Endodermal cell (in vitro differentiated cells): ENCODE results near the gene EPB41. TPM values are rescaled to one million over a fixed set of nuclear protein-coding genes. Genes with fewer than 3 reads are reported as not detected.
"Not testable (repeated sequence)": the region's sequence is repeated elsewhere in the genome, so short reads cannot be mapped to it uniquely, and the experiment has no call there.

Experiments
- DNase-seq: peaks from one replicate; pipeline ENCODE4 v3.0.0-alpha.2; 2017
- H3K27ac ChIP-seq: 2 replicates; pipeline ENCODE4 v1.5.1; 2013; ENCODE audit warnings: mild to moderate bottlenecking, low read depth, low read length, moderate library complexity
- H3K27me3 ChIP-seq: 2 replicates; pipeline ENCODE4 v1.6.1; 2013; ENCODE audit warnings: mild to moderate bottlenecking, low read length, moderate library complexity; ENCODE audit not compliant: insufficient read depth, control insufficient read depth, poor library complexity, severe bottlenecking
- H3K36me3 ChIP-seq: 2 replicates; pipeline ENCODE4 v1.7.0; 2013; ENCODE audit warnings: mild to moderate bottlenecking, low read length, moderate library complexity; ENCODE audit not compliant: control insufficient read depth, insufficient read depth
- H3K4me1 ChIP-seq: one replicate; pipeline ENCODE4 v1.7.0; 2013; ENCODE audit warnings: low read length; ENCODE audit not compliant: control insufficient read depth, insufficient read depth
- H3K4me3 ChIP-seq: 2 replicates; pipeline ENCODE4 v1.5.1; 2013; ENCODE audit warnings: mild to moderate bottlenecking, low read length, moderate library complexity
- H3K9ac ChIP-seq: 2 replicates; pipeline ENCODE4 v1.6.1; 2013; ENCODE audit warnings: mild to moderate bottlenecking, low read length, moderate library complexity; ENCODE audit not compliant: poor library complexity, severe bottlenecking; ENCODE audit errors: extremely low read depth
- H3K9me3 ChIP-seq: 2 replicates; pipeline ENCODE4 v1.6.1; 2013; ENCODE audit warnings: mild to moderate bottlenecking, low read length, moderate library complexity; ENCODE audit not compliant: control insufficient read depth
- H3K27ac Mint-ChIP-seq: 2 replicates; pipeline ENCODE4 v1.8.0; 2020; ENCODE audit warnings: mixed read lengths
- H3K27me3 Mint-ChIP-seq: 2 replicates; pipeline ENCODE4 v1.8.0; 2021; ENCODE audit warnings: mild to moderate bottlenecking, mixed read lengths; ENCODE audit not compliant: insufficient read depth
- H3K36me3 Mint-ChIP-seq: 2 replicates; pipeline ENCODE4 v1.8.0; 2020; ENCODE audit warnings: low read depth, mixed read lengths
- H3K4me1 Mint-ChIP-seq: 2 replicates; pipeline ENCODE4 v1.8.0; 2020; ENCODE audit warnings: mixed read lengths
- H3K4me3 Mint-ChIP-seq: 2 replicates; pipeline ENCODE4 v1.8.0; 2020; ENCODE audit warnings: mild to moderate bottlenecking, moderate library complexity, mixed read lengths
- H3K9me3 Mint-ChIP-seq: 2 replicates; pipeline ENCODE4 v1.8.0; 2020; ENCODE audit warnings: mild to moderate bottlenecking, mixed read lengths
- CTCF ChIP-seq: fragments of 200-600 bp; sonication (generic); conservative IDR thresholded peaks from 2 replicates; pipeline ENCODE4 v1.5.0; 2021; ENCODE audit warnings: antibody characterized with exemption, mild to moderate bottlenecking
- WGBS, 2 experiments: methylation state at CpG; one replicate each; pipeline versions ENCODE4 v1.1.5 to v1.1.7; 2013; ENCODE audit warnings: missing lambda C conversion rate in 2 of 2, mixed read lengths in 1 of 2; ENCODE audit not compliant: insufficient coverage in 1 of 2, insufficient read length in 1 of 2; 5-methylcytosine and 5-hydroxymethylcytosine counted together
- total RNA-seq, 2 donors: library from RNA; stranded (reverse); fragmentation: NEBNext Ultra II Directional in 1 of 2; extraction: Animal tissue kit (Norgen Biotek cat#: 25700) in 1 of 2; gene quantifications; 2 replicates in 1 of 2; 3 replicates in 1 of 2; pipeline ENCODE4 v1.2.1, GENCODE V29; 2021

The EPB41 gene
- total RNA-seq, 2 donors from 2014 or later: 60.3 to 91.0 TPM

GRCh38 chr1:29044010-29044409 is 129.6 kb downstream of the EPB41 start:
- Mint-ChIP-seq H3K27ac (no peak overlapping the region), H3K4me3 (no peak overlapping the region), H3K36me3 (peaks cover 21% of the 10 kb centered on the region), H3K27me3 (no peaks in the 10 kb centered on the region), H3K9me3 (peaks cover 6% of the 10 kb centered on the region), H3K4me1 (peaks cover 9% of the 10 kb centered on the region)
- no peak overlapping the region for H3K9ac ChIP-seq
- no peak overlapping the region for H3K4me3 ChIP-seq
- no peak for DNase-seq
- no peaks in the 10 kb centered on the region for H3K4me1 ChIP-seq
- no peaks in the 10 kb centered on the region for H3K27me3 ChIP-seq
- TF ChIP-seq CTCF: no peak
- H3K9me3 ChIP-seq: peaks cover 12% of the 10 kb centered on the region
- no peak overlapping the region for H3K27ac ChIP-seq
- H3K36me3 ChIP-seq: peaks cover 6% of the 10 kb centered on the region

- peaks cover 12% of the 10 kb centered on the region for H3K9me3 ChIP-seq
- H3K4me3 ChIP-seq, H3K9me3 Mint-ChIP-seq, H3K27ac ChIP-seq, H3K9ac ChIP-seq, H3K4me3 Mint-ChIP-seq, H3K27me3 Mint-ChIP-seq, DNase-seq, H3K4me1 Mint-ChIP-seq, H3K27ac Mint-ChIP-seq, H3K4me1 ChIP-seq, H3K27me3 ChIP-seq, H3K36me3 ChIP-seq: not testable (repeated sequence)
- 96% methylated on average over 1 of the region's 1 CpG; no CpG with 5 or more reads in 1 of the 2 experiments for WGBS, 2 experiments
- H3K36me3 Mint-ChIP-seq: peaks cover 18% of the 10 kb centered on the region
Measured at GRCh38 chr1:29045663-29046062, 131.3 kb downstream of the EPB41 start.

GRCh38 chr1:29047142-29047541 is 132.8 kb downstream of the EPB41 start:
- no peak overlapping the region for H3K4me3 ChIP-seq
- no peak for TF ChIP-seq CTCF
- no peak overlapping the region for H3K9ac ChIP-seq
- no peaks in the 10 kb centered on the region for H3K27me3 Mint-ChIP-seq
- H3K27ac ChIP-seq: no peak overlapping the region
- no peak overlapping the region for H3K27ac Mint-ChIP-seq
- 95 to 100% methylated on average over 4 to 5 of the region's 5 CpGs for WGBS, 2 experiments
- peaks cover 9% of the 10 kb centered on the region for H3K4me1 Mint-ChIP-seq
- H3K9me3 Mint-ChIP-seq: peaks cover 6% of the 10 kb centered on the region
- H3K36me3 Mint-ChIP-seq: peaks cover 17% of the 10 kb centered on the region
- no peak for DNase-seq
- no peak overlapping the region for H3K4me3 Mint-ChIP-seq
- H3K36me3 ChIP-seq: no peaks in the 10 kb centered on the region
- no peaks in the 10 kb centered on the region for H3K4me1 ChIP-seq
- H3K27me3 ChIP-seq: no peaks in the 10 kb centered on the region
- peaks cover 12% of the 10 kb centered on the region for H3K9me3 ChIP-seq

GRCh38 chr1:29050166-29050565 is 135.8 kb downstream of the EPB41 start:
- no peak for TF ChIP-seq CTCF
- H3K9ac ChIP-seq: no peak overlapping the region

More at GRCh38 chr1:29050166-29050565, 135.8 kb downstream of the EPB41 start:
- DNase-seq: no peak
- Mint-ChIP-seq H3K27ac (no peak overlapping the region), H3K9me3 (peaks cover 6% of the 10 kb centered on the region), H3K36me3 (peaks cover 12% of the 10 kb centered on the region), H3K4me1 (no peaks in the 10 kb centered on the region), H3K4me3 (no peak overlapping the region), H3K27me3 (no peaks in the 10 kb centered on the region)
- H3K4me1 ChIP-seq: no peaks in the 10 kb centered on the region
- H3K27ac ChIP-seq: no peak overlapping the region
- no peaks in the 10 kb centered on the region for H3K27me3 ChIP-seq
- peaks cover 4% of the 10 kb centered on the region for H3K36me3 ChIP-seq
- peaks cover 12% of the 10 kb centered on the region for H3K9me3 ChIP-seq
- no peak overlapping the region for H3K4me3 ChIP-seq
- 100% methylated on average over 1 of the region's 1 CpG; no CpG with 5 or more reads in 1 of the 2 experiments for WGBS, 2 experiments
